ENCODE measurements around the gene ZFAND5.

DNA sequence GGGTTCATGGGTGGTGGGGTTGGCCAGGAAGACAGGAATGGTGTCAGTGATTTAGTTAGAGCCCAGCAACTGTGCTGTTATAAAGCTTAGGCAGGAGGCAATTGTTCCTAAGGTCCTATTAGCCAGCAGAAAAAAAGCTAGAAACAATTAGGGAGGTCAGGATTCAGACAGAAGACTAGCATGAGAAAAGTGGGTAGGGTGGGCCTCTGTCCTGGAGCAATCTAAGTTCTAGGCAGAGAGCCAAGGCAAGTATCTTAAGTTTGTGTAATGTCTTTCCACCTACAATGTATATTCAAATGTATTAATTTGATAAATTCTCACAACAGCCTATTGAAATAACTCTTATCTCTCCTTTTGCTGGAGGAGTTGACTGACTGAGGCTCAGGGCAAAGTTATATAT is 6.1 kb upstream of the ZFAND5 start:
- TF ChIP-seq, protein P1, sequence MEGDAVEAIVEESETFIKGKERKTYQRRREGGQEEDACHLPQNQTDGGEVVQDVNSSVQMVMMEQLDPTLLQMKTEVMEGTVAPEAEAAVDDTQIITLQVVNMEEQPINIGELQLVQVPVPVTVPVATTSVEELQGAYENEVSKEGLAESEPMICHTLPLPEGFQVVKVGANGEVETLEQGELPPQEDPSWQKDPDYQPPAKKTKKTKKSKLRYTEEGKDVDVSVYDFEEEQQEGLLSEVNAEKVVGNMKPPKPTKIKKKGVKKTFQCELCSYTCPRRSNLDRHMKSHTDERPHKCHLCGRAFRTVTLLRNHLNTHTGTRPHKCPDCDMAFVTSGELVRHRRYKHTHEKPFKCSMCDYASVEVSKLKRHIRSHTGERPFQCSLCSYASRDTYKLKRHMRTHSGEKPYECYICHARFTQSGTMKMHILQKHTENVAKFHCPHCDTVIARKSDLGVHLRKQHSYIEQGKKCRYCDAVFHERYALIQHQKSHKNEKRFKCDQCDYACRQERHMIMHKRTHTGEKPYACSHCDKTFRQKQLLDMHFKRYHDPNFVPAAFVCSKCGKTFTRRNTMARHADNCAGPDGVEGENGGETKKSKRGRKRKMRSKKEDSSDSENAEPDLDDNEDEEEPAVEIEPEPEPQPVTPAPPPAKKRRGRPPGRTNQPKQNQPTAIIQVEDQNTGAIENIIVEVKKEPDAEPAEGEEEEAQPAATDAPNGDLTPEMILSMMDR (IDR thresholded peaks at IDR 0.05; ENCODE audit: low read depth, low read length, missing input control): no peak
- TF ChIP-seq HNF4G (IDR thresholded peaks at IDR 0.05) (no peak), FOXA2 (IDR thresholded peaks at IDR 0.05) (no peak), TAF1 (conservative IDR thresholded peaks at IDR 0.05) (no peak)
- TF ChIP-seq, protein P2, sequence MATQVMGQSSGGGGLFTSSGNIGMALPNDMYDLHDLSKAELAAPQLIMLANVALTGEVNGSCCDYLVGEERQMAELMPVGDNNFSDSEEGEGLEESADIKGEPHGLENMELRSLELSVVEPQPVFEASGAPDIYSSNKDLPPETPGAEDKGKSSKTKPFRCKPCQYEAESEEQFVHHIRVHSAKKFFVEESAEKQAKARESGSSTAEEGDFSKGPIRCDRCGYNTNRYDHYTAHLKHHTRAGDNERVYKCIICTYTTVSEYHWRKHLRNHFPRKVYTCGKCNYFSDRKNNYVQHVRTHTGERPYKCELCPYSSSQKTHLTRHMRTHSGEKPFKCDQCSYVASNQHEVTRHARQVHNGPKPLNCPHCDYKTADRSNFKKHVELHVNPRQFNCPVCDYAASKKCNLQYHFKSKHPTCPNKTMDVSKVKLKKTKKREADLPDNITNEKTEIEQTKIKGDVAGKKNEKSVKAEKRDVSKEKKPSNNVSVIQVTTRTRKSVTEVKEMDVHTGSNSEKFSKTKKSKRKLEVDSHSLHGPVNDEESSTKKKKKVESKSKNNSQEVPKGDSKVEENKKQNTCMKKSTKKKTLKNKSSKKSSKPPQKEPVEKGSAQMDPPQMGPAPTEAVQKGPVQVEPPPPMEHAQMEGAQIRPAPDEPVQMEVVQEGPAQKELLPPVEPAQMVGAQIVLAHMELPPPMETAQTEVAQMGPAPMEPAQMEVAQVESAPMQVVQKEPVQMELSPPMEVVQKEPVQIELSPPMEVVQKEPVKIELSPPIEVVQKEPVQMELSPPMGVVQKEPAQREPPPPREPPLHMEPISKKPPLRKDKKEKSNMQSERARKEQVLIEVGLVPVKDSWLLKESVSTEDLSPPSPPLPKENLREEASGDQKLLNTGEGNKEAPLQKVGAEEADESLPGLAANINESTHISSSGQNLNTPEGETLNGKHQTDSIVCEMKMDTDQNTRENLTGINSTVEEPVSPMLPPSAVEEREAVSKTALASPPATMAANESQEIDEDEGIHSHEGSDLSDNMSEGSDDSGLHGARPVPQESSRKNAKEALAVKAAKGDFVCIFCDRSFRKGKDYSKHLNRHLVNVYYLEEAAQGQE (IDR thresholded peaks at IDR 0.05): no peak
- TF ChIP-seq, protein P3, sequence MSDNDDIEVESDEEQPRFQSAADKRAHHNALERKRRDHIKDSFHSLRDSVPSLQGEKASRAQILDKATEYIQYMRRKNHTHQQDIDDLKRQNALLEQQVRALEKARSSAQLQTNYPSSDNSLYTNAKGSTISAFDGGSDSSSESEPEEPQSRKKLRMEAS (IDR thresholded peaks at IDR 0.05): no peak

All from liver (tissue), 3 donors.